ENCODE results near the gene ZMYND10. TPM values are rescaled to one million over a fixed set of nuclear protein-coding genes. Genes with fewer than 3 reads are reported as not detected.
A peak's percentile ranks its signal among the peaks of the same experiment; 100 is the strongest.

Gene ZMYND10
- total and polyA plus RNA-seq, 9 of the 15 experiments (the other 6 are each of a cell fraction or from before 2014, with no cell fraction given) = 0.20 to 2.8 (median 0.70) TPM

- TF ChIP-seq AFF1 (IDR thresholded peaks at IDR 0.05; ENCODE audit: low read depth in 1 of 2, partially characterized antibody in 2 of 2) = no peak
- no peak for TF ChIP-seq YBX1 (IDR thresholded peaks at IDR 0.05)
- TF ChIP-seq PCBP1 (IDR thresholded peaks at IDR 0.05; ENCODE audit: low read depth, low read length, poor library complexity, severe bottlenecking) = no peak
- no peak for TF ChIP-seq CREBBP (IDR thresholded peaks at IDR 0.05; ENCODE audit: low read depth, low read length)
- no peak for TF ChIP-seq KLF13 (tag; IDR thresholded peaks at IDR 0.05; ENCODE audit: borderline replicate concordance, low read depth)
- no peak for TF ChIP-seq ZNF644 (tag; IDR thresholded peaks at IDR 0.05; ENCODE audit: low read depth)
- TF ChIP-seq TSHZ1 (CRISPR knock-in tag; IDR thresholded peaks at IDR 0.05) = no peak
- TF ChIP-seq NR2F6 (CRISPR knock-in tag; IDR thresholded peaks at IDR 0.05) = no peak
- no peak for TF ChIP-seq SMAD1 (IDR thresholded peaks at IDR 0.05; ENCODE audit: low read depth, low read length, partially characterized antibody)
- peak; percentile 60; the same call in 1 of the 2 replicates for TF ChIP-seq C11orf30 (IDR thresholded peaks at IDR 0.05; ENCODE audit: low read depth)
- TF ChIP-seq MCM7 (IDR thresholded peaks at IDR 0.05) = no peak
- TF ChIP-seq ZC3H11A (IDR thresholded peaks at IDR 0.05; ENCODE audit: low read depth, low read length) = no peak
- no peak for TF ChIP-seq POLR2AphosphoS5 (IDR thresholded peaks at IDR 0.05; ENCODE audit: control insufficient read depth, insufficient read depth, low read depth, low read length)
- TF ChIP-seq TEAD1 (CRISPR knock-in tag; IDR thresholded peaks at IDR 0.05) = no peak
- TF ChIP-seq MYBL2 (IDR thresholded peaks at IDR 0.05; ENCODE audit: low read depth) = no peak
- TF ChIP-seq MYBL2 (CRISPR knock-in tag; IDR thresholded peaks at IDR 0.05; ENCODE audit: borderline replicate concordance) = no peak
- no peak for TF ChIP-seq DPF2 (IDR thresholded peaks at IDR 0.05)
- no peak for TF ChIP-seq BDP1 (IDR thresholded peaks at IDR 0.05; ENCODE audit: insufficient read depth, insufficient read length)
- TF ChIP-seq BRF1 (IDR thresholded peaks at IDR 0.05; ENCODE audit: borderline replicate concordance, extremely low read depth, insufficient read length) = no peak
- TF ChIP-seq ZNF316 (IDR thresholded peaks at IDR 0.05) = peak; percentile 27; the same call in 1 of the 2 replicates
- peak; percentile 19; the same call in 1 of the 2 replicates for TF ChIP-seq CBFA2T3 (IDR thresholded peaks at IDR 0.05)
- peak; percentile 60 for TF ChIP-seq NFE2 (IDR thresholded peaks at IDR 0.05; ENCODE audit: low read depth)
Measured at GRCh38 chr3:50342813-50343633, 2.5 kb downstream of the ZMYND10 start (continued).

All from K562 (cell line).